GM23338 (cell line): ENCODE measurements around the gene IL1RAPL2. TPM values are rescaled to one million over a fixed set of nuclear protein-coding genes. Genes with fewer than 3 reads are reported as not detected.

Experiments
- ATAC-seq: fragments of 200-7000 bp; cut with Tn5 transposase; 3 replicates; pipeline ENCODE4 v1.9.1; 2020
- DNase-seq: peaks from one replicate; pipeline ENCODE4 v3.0.0-alpha.2; 2015; ENCODE audit warnings: low spot score
- H2AFZ ChIP-seq: fragments of 200-600 bp; sonication (generic); 2 replicates; pipeline ENCODE4 v1.8.0; 2016; ENCODE audit warnings: antibody characterized with exemption, mild to moderate bottlenecking, moderate library complexity
- H3F3A ChIP-seq: fragments of 200-600 bp; sonication (generic); replicated peaks from 2 replicates; pipeline ENCODE4 v1.8.0; 2017; ENCODE audit warnings: antibody characterized with exemption, mixed run types, low read depth
- H3K27ac ChIP-seq: fragments of 200-600 bp; sonication (generic); 2 replicates; pipeline ENCODE4 v1.6.1; 2016; ENCODE audit warnings: low read depth
- H3K27me3 ChIP-seq: fragments of 200-600 bp; sonication (generic); 2 replicates; pipeline ENCODE4 v1.8.0; 2016; ENCODE audit warnings: mild to moderate bottlenecking, mixed run types, moderate library complexity; ENCODE audit not compliant: insufficient read depth
- H3K36me3 ChIP-seq: fragments of 200-600 bp; sonication (generic); 2 replicates; pipeline ENCODE4 v1.8.0; 2016; ENCODE audit warnings: mild to moderate bottlenecking; ENCODE audit not compliant: insufficient read depth
- H3K4me1 ChIP-seq: fragments of 200-600 bp; sonication (generic); 2 replicates; pipeline ENCODE4 v1.8.0; 2016; ENCODE audit warnings: mild to moderate bottlenecking, moderate library complexity; ENCODE audit not compliant: insufficient read depth
- H3K4me2 ChIP-seq: fragments of 200-600 bp; sonication (generic); 2 replicates; pipeline ENCODE4 v1.7.1; 2017; ENCODE audit warnings: mixed run types
- H3K4me3 ChIP-seq: fragments of 200-600 bp; sonication (generic); 2 replicates; pipeline ENCODE4 v1.6.1; 2016; ENCODE audit warnings: mixed run types
- H3K79me2 ChIP-seq: fragments of 200-600 bp; sonication (generic); replicated peaks from 2 replicates; pipeline ENCODE4 v1.8.0; 2017; ENCODE audit warnings: mild to moderate bottlenecking; ENCODE audit not compliant: insufficient read depth
- H3K9me2 ChIP-seq: fragments of 200-600 bp; sonication (generic); 2 replicates; pipeline ENCODE4 v1.8.0; 2017; ENCODE audit not compliant: insufficient read depth
- H4K20me1 ChIP-seq: fragments of 200-600 bp; sonication (generic); replicated peaks from 2 replicates; pipeline ENCODE4 v1.8.0; 2017; ENCODE audit warnings: mild to moderate bottlenecking; ENCODE audit not compliant: insufficient read depth
- H3K27ac Mint-ChIP-seq: 2 replicates; pipeline ENCODE4 v1.8.0; 2020; ENCODE audit warnings: inconsistent platforms, mild to moderate bottlenecking, moderate library complexity, mixed read lengths
- H3K27me3 Mint-ChIP-seq: 3 replicates; pipeline ENCODE4 v1.8.0; 2022; ENCODE audit warnings: low read depth, mild to moderate bottlenecking, moderate library complexity, mixed read lengths, inconsistent platforms; ENCODE audit not compliant: insufficient read depth, poor library complexity
- H3K36me3 Mint-ChIP-seq: 3 replicates; pipeline ENCODE4 v1.8.0; 2021; ENCODE audit warnings: low read depth, mild to moderate bottlenecking, inconsistent platforms, moderate library complexity, mixed read lengths
- H3K4me1 Mint-ChIP-seq: 3 replicates; pipeline ENCODE4 v1.8.0; 2020; ENCODE audit warnings: mild to moderate bottlenecking, inconsistent platforms, mixed read lengths
- H3K4me3 Mint-ChIP-seq: 3 replicates; pipeline ENCODE4 v1.8.0; 2021; ENCODE audit warnings: moderate library complexity, mild to moderate bottlenecking, inconsistent platforms, mixed read lengths
- H3K9me3 Mint-ChIP-seq: 3 replicates; pipeline ENCODE4 v1.8.0; 2020; ENCODE audit warnings: moderate library complexity, mild to moderate bottlenecking, inconsistent platforms, mixed read lengths
- EZH2phosphoT487 ChIP-seq: fragments of 200-600 bp; sonication (generic); IDR thresholded peaks from one replicate; pipeline ENCODE4 v1.8.1; 2018; ENCODE audit warnings: antibody characterized with exemption; ENCODE audit not compliant: unreplicated experiment
- JUNB ChIP-seq: IDR thresholded peaks from one replicate; pipeline ENCODE4 v1.6.1; 2016; ENCODE audit warnings: antibody characterized with exemption; ENCODE audit not compliant: unreplicated experiment
- POLR2AphosphoS5 ChIP-seq: IDR thresholded peaks from 2 replicates; pipeline ENCODE4 v1.6.1; 2016; ENCODE audit warnings: antibody characterized with exemption, low read depth
- ZNF114 ChIP-seq: fragments of 250-450 bp; sonication (Bioruptor Pico); IDR thresholded peaks from 2 replicates; pipeline ENCODE4 v1.5.0; 2020; ENCODE audit warnings: mild to moderate bottlenecking, moderate library complexity
- polyA plus RNA-seq: library from polyadenylated mRNA; unstranded; fragments of >200 nt; fragmentation: Nextera tagmentation; extraction: Ambion mirVana; gene quantifications from 2 replicates; pipeline ENCODE4 v1.2.1, GENCODE V29; 2016
- total RNA-seq: library from RNA; depleted of rRNA; stranded (reverse); fragments of >200 nt; shearing (Covaris generic); gene quantifications from 2 replicates; pipeline ENCODE4 v1.2.3, GENCODE V29; 2014
- TF ChIP-seq, protein P1 (sequence below): fragments of 250-450 bp; sonication (Bioruptor Pico); IDR thresholded peaks from 2 replicates; pipeline ENCODE4 v1.5.0; 2020; ENCODE audit warnings: mild to moderate bottlenecking, moderate library complexity
- TF ChIP-seq, protein P2 (sequence below): IDR thresholded peaks from 2 replicates; pipeline ENCODE4 v1.6.1; 2016; ENCODE audit warnings: antibody characterized with exemption
- TF ChIP-seq, protein P3 (sequence below): IDR thresholded peaks from one replicate; pipeline ENCODE4 v1.6.1; 2018; ENCODE audit warnings: antibody characterized with exemption; ENCODE audit not compliant: unreplicated experiment

The IL1RAPL2 gene
- total and polyA plus RNA-seq, 2 experiments from 2014 or later, result 0.80 to 0.94 TPM

DNA sequence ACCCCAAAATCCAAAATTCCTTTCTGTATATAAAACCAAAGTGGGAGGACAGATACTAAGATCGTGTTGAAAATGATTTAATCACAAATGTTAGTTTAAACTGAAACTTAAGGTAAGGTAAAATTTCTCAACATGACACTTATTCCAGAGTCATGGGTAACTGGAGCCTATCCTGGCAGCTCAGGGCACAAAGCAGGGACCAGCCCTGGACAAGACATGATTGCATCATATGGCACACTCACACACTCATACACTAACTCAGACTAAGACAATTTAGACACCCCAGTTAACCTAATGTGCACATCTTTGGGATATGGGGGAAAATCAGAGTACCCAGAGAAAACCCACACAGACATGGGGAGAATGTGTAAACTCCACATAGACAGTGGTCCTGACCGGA, 898.6 kb downstream of the IL1RAPL2 start:
- H3K27me3 ChIP-seq, result no peaks in the 10 kb centered on the region
- H2AFZ ChIP-seq, result no peak overlapping the region
- H3K36me3 ChIP-seq, result no peaks in the 10 kb centered on the region
- no peak overlapping the region for H3K4me2 ChIP-seq
- Mint-ChIP-seq H3K27ac (no peak overlapping the region), H3K9me3 (no peaks in the 10 kb centered on the region), H3K36me3 (no peaks in the 10 kb centered on the region), H3K4me3 (no peak overlapping the region), H3K4me1 (peaks cover 2% of the 10 kb centered on the region; the same call in 1 of the 3 replicates), H3K27me3 (no peaks in the 10 kb centered on the region)
- no peaks in the 10 kb centered on the region for H4K20me1 ChIP-seq
- H3K79me2 ChIP-seq, result no peaks in the 10 kb centered on the region
- ATAC-seq (no peak), DNase-seq (no peak)
- no peaks in the 10 kb centered on the region for H3K4me1 ChIP-seq
- no peaks in the 10 kb centered on the region for H3K9me2 ChIP-seq
- no peaks in the 10 kb centered on the region for H3F3A ChIP-seq
- TF ChIP-seq EZH2phosphoT487, result no peak
- TF ChIP-seq, protein P1, sequence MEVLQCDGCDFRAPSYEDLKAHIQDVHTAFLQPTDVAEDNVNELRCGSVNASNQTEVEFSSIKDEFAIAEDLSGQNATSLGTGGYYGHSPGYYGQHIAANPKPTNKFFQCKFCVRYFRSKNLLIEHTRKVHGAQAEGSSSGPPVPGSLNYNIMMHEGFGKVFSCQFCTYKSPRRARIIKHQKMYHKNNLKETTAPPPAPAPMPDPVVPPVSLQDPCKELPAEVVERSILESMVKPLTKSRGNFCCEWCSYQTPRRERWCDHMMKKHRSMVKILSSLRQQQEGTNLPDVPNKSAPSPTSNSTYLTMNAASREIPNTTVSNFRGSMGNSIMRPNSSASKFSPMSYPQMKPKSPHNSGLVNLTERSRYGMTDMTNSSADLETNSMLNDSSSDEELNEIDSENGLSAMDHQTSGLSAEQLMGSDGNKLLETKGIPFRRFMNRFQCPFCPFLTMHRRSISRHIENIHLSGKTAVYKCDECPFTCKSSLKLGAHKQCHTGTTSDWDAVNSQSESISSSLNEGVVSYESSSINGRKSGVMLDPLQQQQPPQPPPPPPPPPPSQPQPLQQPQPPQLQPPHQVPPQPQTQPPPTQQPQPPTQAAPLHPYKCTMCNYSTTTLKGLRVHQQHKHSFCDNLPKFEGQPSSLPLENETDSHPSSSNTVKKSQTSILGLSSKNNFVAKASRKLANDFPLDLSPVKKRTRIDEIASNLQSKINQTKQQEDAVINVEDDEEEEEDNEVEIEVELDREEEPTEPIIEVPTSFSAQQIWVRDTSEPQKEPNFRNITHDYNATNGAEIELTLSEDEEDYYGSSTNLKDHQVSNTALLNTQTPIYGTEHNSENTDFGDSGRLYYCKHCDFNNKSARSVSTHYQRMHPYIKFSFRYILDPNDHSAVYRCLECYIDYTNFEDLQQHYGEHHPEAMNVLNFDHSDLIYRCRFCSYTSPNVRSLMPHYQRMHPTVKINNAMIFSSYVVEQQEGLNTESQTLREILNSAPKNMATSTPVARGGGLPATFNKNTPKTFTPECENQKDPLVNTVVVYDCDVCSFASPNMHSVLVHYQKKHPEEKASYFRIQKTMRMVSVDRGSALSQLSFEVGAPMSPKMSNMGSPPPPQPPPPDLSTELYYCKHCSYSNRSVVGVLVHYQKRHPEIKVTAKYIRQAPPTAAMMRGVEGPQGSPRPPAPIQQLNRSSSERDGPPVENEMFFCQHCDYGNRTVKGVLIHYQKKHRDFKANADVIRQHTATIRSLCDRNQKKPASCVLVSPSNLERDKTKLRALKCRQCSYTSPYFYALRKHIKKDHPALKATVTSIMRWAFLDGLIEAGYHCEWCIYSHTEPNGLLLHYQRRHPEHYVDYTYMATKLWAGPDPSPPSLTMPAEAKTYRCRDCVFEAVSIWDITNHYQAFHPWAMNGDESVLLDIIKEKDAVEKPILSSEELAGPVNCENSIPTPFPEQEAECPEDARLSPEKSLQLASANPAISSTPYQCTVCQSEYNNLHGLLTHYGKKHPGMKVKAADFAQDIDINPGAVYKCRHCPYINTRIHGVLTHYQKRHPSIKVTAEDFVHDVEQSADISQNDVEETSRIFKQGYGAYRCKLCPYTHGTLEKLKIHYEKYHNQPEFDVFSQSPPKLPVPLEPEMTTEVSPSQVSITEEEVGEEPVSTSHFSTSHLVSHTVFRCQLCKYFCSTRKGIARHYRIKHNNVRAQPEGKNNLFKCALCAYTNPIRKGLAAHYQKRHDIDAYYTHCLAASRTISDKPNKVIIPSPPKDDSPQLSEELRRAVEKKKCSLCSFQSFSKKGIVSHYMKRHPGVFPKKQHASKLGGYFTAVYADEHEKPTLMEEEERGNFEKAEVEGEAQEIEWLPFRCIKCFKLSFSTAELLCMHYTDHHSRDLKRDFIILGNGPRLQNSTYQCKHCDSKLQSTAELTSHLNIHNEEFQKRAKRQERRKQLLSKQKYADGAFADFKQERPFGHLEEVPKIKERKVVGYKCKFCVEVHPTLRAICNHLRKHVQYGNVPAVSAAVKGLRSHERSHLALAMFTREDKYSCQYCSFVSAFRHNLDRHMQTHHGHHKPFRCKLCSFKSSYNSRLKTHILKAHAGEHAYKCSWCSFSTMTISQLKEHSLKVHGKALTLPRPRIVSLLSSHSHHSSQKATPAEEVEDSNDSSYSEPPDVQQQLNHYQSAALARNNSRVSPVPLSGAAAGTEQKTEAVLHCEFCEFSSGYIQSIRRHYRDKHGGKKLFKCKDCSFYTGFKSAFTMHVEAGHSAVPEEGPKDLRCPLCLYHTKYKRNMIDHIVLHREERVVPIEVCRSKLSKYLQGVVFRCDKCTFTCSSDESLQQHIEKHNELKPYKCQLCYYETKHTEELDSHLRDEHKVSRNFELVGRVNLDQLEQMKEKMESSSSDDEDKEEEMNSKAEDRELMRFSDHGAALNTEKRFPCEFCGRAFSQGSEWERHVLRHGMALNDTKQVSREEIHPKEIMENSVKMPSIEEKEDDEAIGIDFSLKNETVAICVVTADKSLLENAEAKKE, result no peak
- TF ChIP-seq ZNF114 (CRISPR knock-in tag), result no peak
- TF ChIP-seq, protein P2, sequence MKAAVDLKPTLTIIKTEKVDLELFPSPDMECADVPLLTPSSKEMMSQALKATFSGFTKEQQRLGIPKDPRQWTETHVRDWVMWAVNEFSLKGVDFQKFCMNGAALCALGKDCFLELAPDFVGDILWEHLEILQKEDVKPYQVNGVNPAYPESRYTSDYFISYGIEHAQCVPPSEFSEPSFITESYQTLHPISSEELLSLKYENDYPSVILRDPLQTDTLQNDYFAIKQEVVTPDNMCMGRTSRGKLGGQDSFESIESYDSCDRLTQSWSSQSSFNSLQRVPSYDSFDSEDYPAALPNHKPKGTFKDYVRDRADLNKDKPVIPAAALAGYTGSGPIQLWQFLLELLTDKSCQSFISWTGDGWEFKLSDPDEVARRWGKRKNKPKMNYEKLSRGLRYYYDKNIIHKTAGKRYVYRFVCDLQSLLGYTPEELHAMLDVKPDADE, result no peak
- TF ChIP-seq, protein P3, sequence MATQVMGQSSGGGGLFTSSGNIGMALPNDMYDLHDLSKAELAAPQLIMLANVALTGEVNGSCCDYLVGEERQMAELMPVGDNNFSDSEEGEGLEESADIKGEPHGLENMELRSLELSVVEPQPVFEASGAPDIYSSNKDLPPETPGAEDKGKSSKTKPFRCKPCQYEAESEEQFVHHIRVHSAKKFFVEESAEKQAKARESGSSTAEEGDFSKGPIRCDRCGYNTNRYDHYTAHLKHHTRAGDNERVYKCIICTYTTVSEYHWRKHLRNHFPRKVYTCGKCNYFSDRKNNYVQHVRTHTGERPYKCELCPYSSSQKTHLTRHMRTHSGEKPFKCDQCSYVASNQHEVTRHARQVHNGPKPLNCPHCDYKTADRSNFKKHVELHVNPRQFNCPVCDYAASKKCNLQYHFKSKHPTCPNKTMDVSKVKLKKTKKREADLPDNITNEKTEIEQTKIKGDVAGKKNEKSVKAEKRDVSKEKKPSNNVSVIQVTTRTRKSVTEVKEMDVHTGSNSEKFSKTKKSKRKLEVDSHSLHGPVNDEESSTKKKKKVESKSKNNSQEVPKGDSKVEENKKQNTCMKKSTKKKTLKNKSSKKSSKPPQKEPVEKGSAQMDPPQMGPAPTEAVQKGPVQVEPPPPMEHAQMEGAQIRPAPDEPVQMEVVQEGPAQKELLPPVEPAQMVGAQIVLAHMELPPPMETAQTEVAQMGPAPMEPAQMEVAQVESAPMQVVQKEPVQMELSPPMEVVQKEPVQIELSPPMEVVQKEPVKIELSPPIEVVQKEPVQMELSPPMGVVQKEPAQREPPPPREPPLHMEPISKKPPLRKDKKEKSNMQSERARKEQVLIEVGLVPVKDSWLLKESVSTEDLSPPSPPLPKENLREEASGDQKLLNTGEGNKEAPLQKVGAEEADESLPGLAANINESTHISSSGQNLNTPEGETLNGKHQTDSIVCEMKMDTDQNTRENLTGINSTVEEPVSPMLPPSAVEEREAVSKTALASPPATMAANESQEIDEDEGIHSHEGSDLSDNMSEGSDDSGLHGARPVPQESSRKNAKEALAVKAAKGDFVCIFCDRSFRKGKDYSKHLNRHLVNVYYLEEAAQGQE, result no peak
- no peak for TF ChIP-seq POLR2AphosphoS5
- no peak for TF ChIP-seq JUNB
- no peak overlapping the region for H3K27ac ChIP-seq
- H3K4me3 ChIP-seq, result no peak overlapping the region
